Measurements from ENCODE around the gene ATP10A. TPM values are rescaled to one million over a fixed set of nuclear protein-coding genes. Genes with fewer than 3 reads are reported as not detected.

Gene ATP10A
- total RNA-seq, 2 experiments from 2014 or later: 20.5 to 22.4 TPM

GRCh38 chr15:25839638-25840156, 23.4 kb downstream of the ATP10A start:
- Mint-ChIP-seq H3K27ac (no peak overlapping the region), H3K27me3 (no peaks in the 10 kb centered on the region), H3K9me3 (ENCODE audit: low read depth) (no peaks in the 10 kb centered on the region), H3K4me1 (peaks cover 60% of the 10 kb centered on the region), H3K4me3 (no peak overlapping the region), H3K36me3 (ENCODE audit: low read depth) (peaks cover 19% of the 10 kb centered on the region)
- ATAC-seq (no peak), DNase-seq (no peak)
- ChIA-PET POLR2A (interaction anchor here (0.9 kb wide), 1 partner anchor 40 kb away, joined by 3 read pairs; no protein-coding TSS in a partner anchor), CTCF (no interaction called here)
- intact Hi-C loops (cut with DNase I, micrococcal nuclease): loop anchor here in 1 of 2 experiments (10.0 kb wide), 1 partner anchor 245 kb away; no protein-coding TSS in a partner anchor

DNA sequence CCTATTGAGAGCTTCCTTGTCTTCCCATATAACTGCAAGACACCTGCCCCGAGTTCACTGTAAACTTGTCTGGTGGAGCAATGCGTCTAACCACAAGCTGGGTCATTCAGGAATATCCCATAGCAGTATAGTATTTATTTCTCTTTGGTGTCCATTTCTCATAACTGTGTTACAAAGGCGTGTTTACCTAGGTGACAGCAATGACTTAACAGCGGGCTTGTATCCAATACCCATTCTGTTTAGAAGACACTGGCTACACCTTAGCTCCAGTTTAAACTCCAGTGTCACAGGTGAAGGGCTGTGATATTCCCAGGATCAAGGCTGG, 24.3 kb downstream of the ATP10A start:
- H3K27ac Mint-ChIP-seq: no peak overlapping the region
- H3K27me3 Mint-ChIP-seq: no peaks in the 10 kb centered on the region
- H3K4me1 Mint-ChIP-seq: peaks cover 59% of the 10 kb centered on the region
- intact Hi-C loops (cut with DNase I, micrococcal nuclease): no loop called here
- POLR2A ChIA-PET: interaction anchor here (0.5 to 0.9 kb wide), 2 partner anchors 39 to 327 kb away, joined by 3 to 4 read pairs; no protein-coding TSS in a partner anchor
- no peak for ATAC-seq
- DNase-seq: no peak
- CTCF ChIA-PET: interaction anchor here (1.0 kb wide), 1 partner anchor 17 kb away, joined by 3 read pairs; no protein-coding TSS in a partner anchor
- H3K36me3 Mint-ChIP-seq (ENCODE audit: low read depth): peaks cover 20% of the 10 kb centered on the region
- H3K9me3 Mint-ChIP-seq (ENCODE audit: low read depth): no peaks in the 10 kb centered on the region
- no peak overlapping the region for H3K4me3 Mint-ChIP-seq

DNA sequence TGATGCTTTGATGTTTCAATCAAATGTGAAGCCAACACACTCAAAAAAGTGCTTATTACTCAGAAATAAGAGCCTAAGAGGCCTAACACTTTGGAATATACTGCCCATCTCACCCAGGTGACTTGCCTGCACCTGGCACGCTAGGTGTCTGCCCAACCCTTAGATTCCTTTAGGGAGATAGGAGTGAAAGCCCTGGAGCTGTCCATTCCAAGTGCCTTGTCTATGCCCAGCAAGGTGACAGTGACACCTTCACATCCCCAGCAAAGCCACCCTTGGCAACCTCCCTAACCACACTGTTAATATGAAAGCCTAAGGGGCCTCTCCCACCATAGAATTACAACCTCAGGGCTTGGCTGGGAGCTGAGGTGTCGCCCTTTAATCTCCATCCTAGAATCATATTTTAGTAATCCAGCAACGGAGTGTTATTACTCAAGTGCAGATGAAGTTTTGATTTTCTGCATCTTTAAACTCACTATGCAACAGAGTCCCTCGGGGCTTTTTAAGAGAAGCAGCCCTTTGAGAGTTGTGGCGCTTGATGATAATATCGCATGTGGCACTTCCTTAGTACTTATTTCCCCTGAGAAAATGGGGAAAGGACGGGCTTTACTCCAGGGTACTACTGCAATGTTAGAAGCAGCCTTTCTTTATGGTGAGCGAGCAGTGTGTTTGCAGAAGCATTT, 24.8 kb downstream of the ATP10A start:
- Mint-ChIP-seq H3K9me3 (ENCODE audit: low read depth) (no peaks in the 10 kb centered on the region), H3K27me3 (no peaks in the 10 kb centered on the region), H3K4me1 (peaks cover 58% of the 10 kb centered on the region), H3K36me3 (ENCODE audit: low read depth) (peaks cover 17% of the 10 kb centered on the region), H3K4me3 (no peak overlapping the region), H3K27ac (no peak overlapping the region)
- peak; percentile 88 for ATAC-seq
- intact Hi-C loops (cut with DNase I, micrococcal nuclease): no loop called here
- POLR2A ChIA-PET: no interaction called here
- CTCF ChIA-PET: interaction anchor here (1.0 kb wide), 1 partner anchor 17 kb away, joined by 3 read pairs; no protein-coding TSS in a partner anchor
- DNase-seq: peak; percentile 49

DNA sequence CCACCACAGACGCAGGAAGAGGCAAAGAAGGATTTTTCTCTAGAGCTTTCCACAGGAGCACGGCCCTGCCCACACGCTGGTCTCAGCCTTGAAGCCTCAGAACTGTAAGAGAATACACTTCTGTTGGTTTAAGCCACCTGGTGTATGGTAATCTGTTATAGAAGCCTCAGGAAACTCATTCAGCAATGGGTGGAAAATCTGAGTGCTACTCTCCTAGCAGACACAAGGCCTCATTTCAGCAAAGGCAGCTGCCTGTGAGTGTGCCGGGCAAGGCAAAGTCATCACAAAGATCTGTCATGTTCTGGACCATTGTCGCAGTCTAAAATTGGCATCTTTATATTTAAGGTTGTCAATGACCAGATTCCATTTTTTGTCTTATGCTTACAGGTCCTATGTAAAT, 31.0 kb downstream of the ATP10A start:
- CTCF ChIA-PET: interaction anchor here (0.6 kb wide), 1 partner anchor 21 kb away, joined by 3 read pairs; no protein-coding TSS in a partner anchor
- no peaks in the 10 kb centered on the region for H3K27me3 Mint-ChIP-seq
- peaks cover 42% of the 10 kb centered on the region for H3K4me1 Mint-ChIP-seq
- ATAC-seq (peak; percentile 95), DNase-seq (peak; percentile 61)
- H3K27ac Mint-ChIP-seq: peak overlapping the region; percentile 63
- intact Hi-C loops (cut with DNase I, micrococcal nuclease): loop anchor here (1.0 to 5.0 kb wide), 3 partner anchors 15 to 40 kb away; no protein-coding TSS in a partner anchor
- peaks cover 11% of the 10 kb centered on the region for H3K9me3 Mint-ChIP-seq (ENCODE audit: low read depth)
- H3K36me3 Mint-ChIP-seq (ENCODE audit: low read depth): peaks cover 25% of the 10 kb centered on the region
- no peak overlapping the region for H3K4me3 Mint-ChIP-seq
- POLR2A ChIA-PET: no interaction called here

GRCh38 chr15:25830844-25831451, 32.2 kb downstream of the ATP10A start:
- no peaks in the 10 kb centered on the region for H3K27me3 Mint-ChIP-seq
- intact Hi-C loops (cut with DNase I, micrococcal nuclease): loop anchor here in 1 of 2 experiments (5.0 kb wide), 1 partner anchor 39 kb away; no protein-coding TSS in a partner anchor
- peaks cover 15% of the 10 kb centered on the region for H3K9me3 Mint-ChIP-seq (ENCODE audit: low read depth)
- no peak for ATAC-seq
- no peak for DNase-seq
- no peak overlapping the region for H3K27ac Mint-ChIP-seq
- CTCF ChIA-PET: interaction anchor here (0.5 to 1.0 kb wide), 3 partner anchors 18 to 45 kb away, joined by 3 to 5 read pairs (median 3); no protein-coding TSS in a partner anchor
- H3K4me3 Mint-ChIP-seq: no peak overlapping the region
- peaks cover 38% of the 10 kb centered on the region for H3K4me1 Mint-ChIP-seq
- POLR2A ChIA-PET: no interaction called here
- H3K36me3 Mint-ChIP-seq (ENCODE audit: low read depth): peaks cover 32% of the 10 kb centered on the region

DNA sequence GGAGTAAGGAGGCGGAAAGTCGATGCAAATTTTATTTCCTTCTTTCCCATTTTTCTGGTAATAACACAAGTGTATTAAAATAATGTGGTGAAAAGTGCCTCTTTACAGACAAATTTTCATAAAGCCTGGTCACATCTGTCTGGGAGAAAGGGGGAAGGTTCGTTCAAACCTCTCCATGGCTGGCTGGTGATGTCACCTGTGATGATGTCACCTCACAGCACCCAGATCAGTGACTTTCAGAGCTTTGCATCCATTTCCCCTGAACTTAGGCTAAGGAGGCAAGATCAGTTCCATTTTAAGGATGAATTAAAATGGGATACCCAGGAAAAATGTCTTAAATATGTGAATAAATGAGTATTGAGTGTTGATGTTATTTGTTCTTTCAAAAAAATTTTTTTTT, 34.1 kb downstream of the ATP10A start:
- no peak for ATAC-seq
- no peak overlapping the region for H3K27ac Mint-ChIP-seq
- H3K27me3 Mint-ChIP-seq: no peaks in the 10 kb centered on the region
- ChIA-PET CTCF (interaction anchor here (0.8 kb wide), 2 partner anchors 26 to 38 kb away, joined by 3 to 4 read pairs; no protein-coding TSS in a partner anchor), POLR2A (no interaction called here)
- DNase-seq: no peak
- H3K9me3 Mint-ChIP-seq (ENCODE audit: low read depth): peaks cover 21% of the 10 kb centered on the region
- intact Hi-C loops (cut with DNase I, micrococcal nuclease): no loop called here
- peaks cover 42% of the 10 kb centered on the region for H3K4me1 Mint-ChIP-seq
- H3K4me3 Mint-ChIP-seq: no peak overlapping the region
- peaks cover 43% of the 10 kb centered on the region for H3K36me3 Mint-ChIP-seq (ENCODE audit: low read depth)

DNA sequence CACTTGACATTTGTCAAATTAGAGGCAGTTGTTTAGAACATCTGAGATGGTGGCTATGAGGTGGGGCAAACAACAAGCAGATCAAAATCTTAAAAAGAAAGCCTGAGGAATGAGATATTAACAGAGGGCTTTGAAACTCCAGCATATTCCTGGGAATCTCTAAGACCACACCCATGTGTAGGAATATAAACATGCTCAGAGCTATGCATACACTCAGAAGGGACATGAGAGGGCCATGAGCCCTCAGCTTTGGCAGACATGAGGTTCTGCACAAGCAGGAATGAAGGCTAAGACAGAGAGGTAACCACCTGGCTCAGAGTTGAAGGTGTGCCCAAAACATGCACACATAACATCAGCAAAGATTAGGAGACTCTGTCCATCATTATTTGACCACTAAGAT, 37.9 kb downstream of the ATP10A start:
- no peaks in the 10 kb centered on the region for H3K27me3 Mint-ChIP-seq
- POLR2A ChIA-PET: no interaction called here
- CTCF ChIA-PET: interaction anchor here (0.7 kb wide), 1 partner anchor 60 kb away, joined by 3 read pairs; no protein-coding TSS in a partner anchor

DNA sequence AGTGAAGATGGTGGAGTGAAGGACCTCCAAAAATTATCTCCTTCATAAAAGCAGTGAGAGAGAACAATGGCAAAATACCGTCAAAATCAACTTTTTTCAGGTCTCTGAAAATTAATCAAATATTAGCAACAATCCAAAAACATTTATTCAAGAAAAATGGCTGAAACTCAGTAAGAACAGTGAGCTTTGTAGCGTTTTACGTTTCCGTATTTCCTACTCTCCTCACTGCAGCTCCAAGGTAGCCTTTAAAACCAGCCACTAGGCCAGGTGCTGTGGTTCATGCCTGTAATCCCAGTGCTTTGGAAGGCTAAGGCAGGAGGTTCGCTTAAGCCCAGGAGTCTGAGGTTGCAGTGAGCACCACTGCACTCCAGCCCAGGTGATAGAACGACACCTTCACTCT, 38.5 kb downstream of the ATP10A start:
- H3K4me1 Mint-ChIP-seq: peaks cover 47% of the 10 kb centered on the region
- H3K9me3 Mint-ChIP-seq (ENCODE audit: low read depth): peaks cover 21% of the 10 kb centered on the region
- CTCF ChIA-PET: interaction anchor here (0.7 kb wide), 1 partner anchor 61 kb away, joined by 3 read pairs; no protein-coding TSS in a partner anchor

More for the DNA sequence above, 37.9 kb downstream of the ATP10A start:
- Mint-ChIP-seq H3K4me1 (peaks cover 46% of the 10 kb centered on the region), H3K27ac (no peak overlapping the region), H3K4me3 (no peak overlapping the region), H3K9me3 (ENCODE audit: low read depth) (peaks cover 21% of the 10 kb centered on the region), H3K36me3 (ENCODE audit: low read depth) (peaks cover 47% of the 10 kb centered on the region)
- DNase-seq (no peak), ATAC-seq (no peak)
- intact Hi-C loops (cut with DNase I, micrococcal nuclease): no loop called here

DNA sequence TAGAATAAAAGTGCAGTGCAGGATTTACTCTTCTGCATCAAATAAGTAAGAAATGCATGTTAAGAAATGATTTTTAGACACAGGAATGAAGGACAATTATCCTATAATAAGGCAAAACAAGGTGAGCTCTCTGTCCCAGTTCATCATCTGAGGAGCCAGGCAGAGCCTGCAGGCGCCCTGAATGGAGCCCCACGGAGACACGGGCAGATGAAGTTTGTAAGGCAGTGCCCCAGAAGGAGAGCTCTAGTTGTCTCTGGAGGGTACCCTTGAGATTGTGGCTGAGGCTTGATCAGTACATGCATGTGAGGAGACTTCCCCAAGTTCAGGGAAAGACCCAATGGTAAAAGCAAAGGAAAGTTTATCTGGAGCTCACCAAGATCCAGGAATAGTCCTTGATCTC, 50.3 kb downstream of the ATP10A start:
- ATAC-seq: no peak
- ChIA-PET POLR2A (interaction anchor here (0.6 kb wide), 1 partner anchor 25 kb away, joined by 3 read pairs; no protein-coding TSS in a partner anchor), CTCF (interaction anchor here (0.8 to 1.6 kb wide), 5 partner anchors 22 to 120 kb away, joined by 3 to 5 read pairs (median 3); partner anchors contain the start of gene ATP10A)
- Mint-ChIP-seq H3K4me3 (no peak overlapping the region), H3K36me3 (ENCODE audit: low read depth) (peaks cover 4% of the 10 kb centered on the region), H3K4me1 (peaks cover 59% of the 10 kb centered on the region), H3K9me3 (ENCODE audit: low read depth) (no peaks in the 10 kb centered on the region), H3K27ac (peak overlapping the region; percentile 51), H3K27me3 (no peaks in the 10 kb centered on the region)
- intact Hi-C loops (cut with DNase I, micrococcal nuclease): loop anchor here in 1 of 2 experiments (2.0 kb wide), 1 partner anchor 50 kb away; the partner anchor contains the start of gene ATP10A
- DNase-seq: no peak

More for the DNA sequence above, 38.5 kb downstream of the ATP10A start:
- Mint-ChIP-seq H3K4me3 (no peak overlapping the region), H3K27ac (no peak overlapping the region), H3K36me3 (ENCODE audit: low read depth) (peaks cover 44% of the 10 kb centered on the region), H3K27me3 (no peaks in the 10 kb centered on the region)
- intact Hi-C loops (cut with DNase I, micrococcal nuclease): no loop called here
- POLR2A ChIA-PET: no interaction called here
- DNase-seq (no peak), ATAC-seq (no peak)

DNA sequence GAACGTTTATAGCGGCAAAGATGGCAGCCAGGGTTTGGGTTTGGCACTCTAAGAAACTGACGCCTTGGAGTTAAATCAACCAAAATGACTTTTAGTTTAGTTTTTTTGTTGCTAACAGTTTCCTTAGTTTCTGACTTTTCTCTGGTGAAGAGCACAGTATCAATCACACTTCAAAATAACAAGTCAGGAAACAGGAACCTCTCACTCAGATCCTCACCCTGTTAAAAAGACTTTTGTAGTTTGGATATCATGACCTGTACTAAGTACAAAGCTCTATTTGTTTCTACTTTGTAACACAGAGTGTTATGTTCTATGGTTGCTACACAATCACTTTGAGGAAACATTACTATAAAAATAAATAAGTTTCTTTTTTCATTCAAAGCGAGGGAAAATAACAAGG, 51.1 kb downstream of the ATP10A start:
- Mint-ChIP-seq H3K9me3 (ENCODE audit: low read depth) (no peaks in the 10 kb centered on the region), H3K27me3 (no peaks in the 10 kb centered on the region), H3K4me1 (peaks cover 57% of the 10 kb centered on the region), H3K27ac (peak overlapping the region; percentile 81), H3K36me3 (ENCODE audit: low read depth) (peaks cover 4% of the 10 kb centered on the region), H3K4me3 (peak overlapping the region; percentile 16)
- POLR2A ChIA-PET: interaction anchor here (0.6 kb wide), 1 partner anchor 24 kb away, joined by 3 read pairs; no protein-coding TSS in a partner anchor
- DNase-seq (no peak), ATAC-seq (peak; percentile 65)
- intact Hi-C loops (cut with DNase I, micrococcal nuclease): loop anchor here in 1 of 2 experiments (2.0 kb wide), 1 partner anchor 51 kb away; the partner anchor contains the start of gene ATP10A
- CTCF ChIA-PET: interaction anchor here (0.6 to 1.6 kb wide), 3 partner anchors 12 to 69 kb away, joined by 3 read pairs; no protein-coding TSS in a partner anchor

DNA sequence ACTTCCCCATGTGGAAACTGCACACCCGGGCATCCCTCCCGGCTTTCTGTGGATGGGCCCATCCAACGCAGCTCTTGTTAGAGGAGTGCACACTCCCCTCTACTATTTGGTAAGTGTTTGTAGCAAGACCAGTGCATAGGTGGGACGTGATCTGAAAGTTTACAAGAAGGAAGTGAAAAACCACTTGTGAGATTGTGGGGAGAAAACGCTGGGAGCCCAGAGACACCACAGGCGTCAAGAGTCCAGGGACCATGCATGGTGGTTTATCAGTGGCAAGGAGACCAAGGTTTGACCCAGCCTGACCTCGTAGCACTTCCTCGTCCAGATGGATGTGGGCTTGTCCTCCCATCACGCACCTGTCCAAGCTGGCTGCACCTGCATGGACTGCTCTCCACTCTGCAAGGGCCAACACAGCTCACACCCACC, 51.6 kb downstream of the ATP10A start:
- DNase-seq (no peak), ATAC-seq (peak; percentile 30)
- Mint-ChIP-seq H3K36me3 (ENCODE audit: low read depth) (peaks cover 4% of the 10 kb centered on the region), H3K4me3 (peak overlapping the region; percentile 16), H3K27ac (peak overlapping the region; percentile 81), H3K4me1 (peaks cover 62% of the 10 kb centered on the region), H3K9me3 (ENCODE audit: low read depth) (no peaks in the 10 kb centered on the region), H3K27me3 (no peaks in the 10 kb centered on the region)
- POLR2A ChIA-PET: no interaction called here
- CTCF ChIA-PET: interaction anchor here (0.6 kb wide), 2 partner anchors 11 to 85 kb away, joined by 3 read pairs; no protein-coding TSS in a partner anchor
- intact Hi-C loops (cut with DNase I, micrococcal nuclease): no loop called here
